ENCODE results near the gene SEC14L5. TPM values are rescaled to one million over a fixed set of nuclear protein-coding genes. Genes with fewer than 3 reads are reported as not detected.
"Not testable (repeated sequence)": the region's sequence is repeated elsewhere in the genome, so short reads cannot be mapped to it uniquely, and the experiment has no call there.

The SEC14L5 gene
- total RNA-seq, 2 donors from 2014 or later = 0.74 to 0.77 TPM

GRCh38 chr16:4966736-4967453 lies 8.8 kb downstream of the SEC14L5 start:
- Histone ChIP-seq H3K27ac (no peak overlapping the region), H3K4me1 (replicated peaks) (no peaks in the 10 kb centered on the region), H3K27me3 (replicated peaks; ENCODE audit: insufficient read depth) (no peaks in the 10 kb centered on the region), H3K4me3 (no peak overlapping the region), H3K9me3 (no peaks in the 10 kb centered on the region), H3K36me3 (no peaks in the 10 kb centered on the region)
- intact Hi-C loops (cut with DNase I) = no loop called here
- 73% methylated on average over 10 of the region's 10 CpGs for WGBS
- TF ChIP-seq POLR2AphosphoS5 (IDR thresholded peaks at IDR 0.05) (no peak), POLR2A (IDR thresholded peaks at IDR 0.05) (no peak), CTCF (IDR thresholded peaks at IDR 0.05) (no peak)
- DNase-seq (ENCODE audit: low spot score) = no peak

- H3K9me3 ChIP-seq; H3K36me3 ChIP-seq; H3K4me3 ChIP-seq; H3K27ac ChIP-seq; H3K27me3 ChIP-seq (replicated peaks; ENCODE audit: insufficient read depth); intact Hi-C loops (cut with DNase I); H3K4me1 ChIP-seq (replicated peaks); DNase-seq (ENCODE audit: low spot score): not testable (repeated sequence)
- WGBS = 96% methylated on average over 12 of the region's 12 CpGs
Measured at GRCh38 chr16:4968278-4968677, 10.1 kb downstream of the SEC14L5 start.

GRCh38 chr16:4968879-4969483 lies 10.9 kb downstream of the SEC14L5 start:
- no peaks in the 10 kb centered on the region for H3K4me1 ChIP-seq (replicated peaks)
- intact Hi-C loops (cut with DNase I) = no loop called here
- no peak overlapping the region for H3K4me3 ChIP-seq
- no peaks in the 10 kb centered on the region for H3K9me3 ChIP-seq
- no peak for TF ChIP-seq CTCF (IDR thresholded peaks at IDR 0.05)
- no peak for TF ChIP-seq POLR2A (IDR thresholded peaks at IDR 0.05)
- no peak for TF ChIP-seq POLR2AphosphoS5 (IDR thresholded peaks at IDR 0.05)
- no peaks in the 10 kb centered on the region for H3K27me3 ChIP-seq (replicated peaks; ENCODE audit: insufficient read depth)
- H3K36me3 ChIP-seq = no peaks in the 10 kb centered on the region
- 64% methylated on average over 13 of the region's 13 CpGs for WGBS
- DNase-seq (ENCODE audit: low spot score) = no peak
- no peak overlapping the region for H3K27ac ChIP-seq

- no peaks in the 10 kb centered on the region for H3K4me1 ChIP-seq (replicated peaks)
- TF ChIP-seq POLR2A (IDR thresholded peaks at IDR 0.05) = no peak
- TF ChIP-seq POLR2AphosphoS5 (IDR thresholded peaks at IDR 0.05) = no peak
- no peak for TF ChIP-seq CTCF (IDR thresholded peaks at IDR 0.05)
- 57% methylated on average over 3 of the region's 3 CpGs for WGBS
- intact Hi-C loops (cut with DNase I) = no loop called here
- H3K36me3 ChIP-seq = no peaks in the 10 kb centered on the region
- no peak for DNase-seq (ENCODE audit: low spot score)
- no peak overlapping the region for H3K4me3 ChIP-seq
- no peak overlapping the region for H3K27ac ChIP-seq
- H3K9me3 ChIP-seq = no peaks in the 10 kb centered on the region
- no peaks in the 10 kb centered on the region for H3K27me3 ChIP-seq (replicated peaks; ENCODE audit: insufficient read depth)
Measured at GRCh38 chr16:4970010-4970409, 11.9 kb downstream of the SEC14L5 start.

- Histone ChIP-seq H3K27ac (no peak overlapping the region), H3K27me3 (replicated peaks; ENCODE audit: insufficient read depth) (no peaks in the 10 kb centered on the region), H3K9me3 (no peaks in the 10 kb centered on the region), H3K36me3 (no peaks in the 10 kb centered on the region), H3K4me3 (no peak overlapping the region), H3K4me1 (replicated peaks) (no peaks in the 10 kb centered on the region)
- 61% methylated on average over 8 of the region's 8 CpGs for WGBS
- intact Hi-C loops (cut with DNase I) = no loop called here
- TF ChIP-seq POLR2AphosphoS5 (IDR thresholded peaks at IDR 0.05) (no peak), POLR2A (IDR thresholded peaks at IDR 0.05) (no peak), CTCF (IDR thresholded peaks at IDR 0.05) (no peak)
- no peak for DNase-seq (ENCODE audit: low spot score)
Measured at GRCh38 chr16:4972938-4973587, 14.9 kb downstream of the SEC14L5 start.

All from prostate gland (tissue), 2 donors.